H9 (cell line): ENCODE measurements around the gene PHF10. TPM values are rescaled to one million over a fixed set of nuclear protein-coding genes. Genes with fewer than 3 reads are reported as not detected.

Experiments
- DNase-seq: peaks from one replicate; pipeline ENCODE4 v3.0.0-alpha.2; 2017
- H2AFZ ChIP-seq: one replicate; pipeline ENCODE4 v1.6.1; 2013; ENCODE audit warnings: mild to moderate bottlenecking, low read length, control low read depth, moderate library complexity
- H2AK5ac ChIP-seq: 2 replicates; pipeline ENCODE4 v1.6.1; 2013; ENCODE audit warnings: low read length, control low read depth, mixed read lengths; ENCODE audit not compliant: insufficient read length
- H2BK120ac ChIP-seq: one replicate; pipeline ENCODE4 v1.6.1; 2013; ENCODE audit warnings: low read depth, mild to moderate bottlenecking, low read length, control low read depth, inconsistent platforms; ENCODE audit not compliant: poor library complexity, severe bottlenecking
- H2BK12ac ChIP-seq: 2 replicates; pipeline ENCODE4 v1.6.1; 2013; ENCODE audit warnings: low read length, control low read depth, mixed read lengths, low read depth; ENCODE audit not compliant: insufficient read length
- H2BK15ac ChIP-seq: 2 replicates; pipeline ENCODE4 v1.6.1; 2013; ENCODE audit warnings: low read depth, low read length, control low read depth
- H2BK20ac ChIP-seq: one replicate; pipeline ENCODE4 v1.6.1; 2013; ENCODE audit warnings: low read depth, mild to moderate bottlenecking, low read length, control low read depth, inconsistent platforms; ENCODE audit not compliant: poor library complexity, severe bottlenecking
- H2BK5ac ChIP-seq: 2 replicates; pipeline ENCODE4 v1.6.1; 2013; ENCODE audit warnings: low read length, control low read depth, mixed read lengths; ENCODE audit not compliant: insufficient read length
- H3K14ac ChIP-seq: 2 replicates; pipeline ENCODE4 v1.6.1; 2013; ENCODE audit warnings: low read length, control low read depth; ENCODE audit not compliant: insufficient read depth
- H3K18ac ChIP-seq: 2 replicates; pipeline ENCODE4 v1.6.1; 2013; ENCODE audit warnings: low read depth, mild to moderate bottlenecking, mixed read lengths, low read length, control low read depth; ENCODE audit not compliant: insufficient read length
- H3K23ac ChIP-seq: 2 replicates; pipeline ENCODE4 v1.6.1; 2013; ENCODE audit warnings: low read length, control low read depth, mixed read lengths, low read depth; ENCODE audit not compliant: insufficient read length
- H3K23me2 ChIP-seq: 2 replicates; pipeline ENCODE4 v1.6.1; 2013; ENCODE audit warnings: low read depth, mild to moderate bottlenecking, mixed read lengths, low read length, control low read depth; ENCODE audit not compliant: insufficient read length, poor library complexity, severe bottlenecking
- H3K27ac ChIP-seq: 2 replicates; pipeline ENCODE4 v1.5.1; 2013; ENCODE audit warnings: low read length, control low read depth, mixed read lengths, low read depth; ENCODE audit not compliant: insufficient read length
- H3K27me3 ChIP-seq: 2 replicates; pipeline ENCODE4 v1.6.1; 2013; ENCODE audit warnings: low read length, control low read depth, inconsistent platforms; ENCODE audit not compliant: insufficient read depth
- H3K4ac ChIP-seq: 2 replicates; pipeline ENCODE4 v1.6.1; 2013; ENCODE audit warnings: low read depth, mild to moderate bottlenecking, control low read depth, inconsistent platforms, low read length, moderate library complexity
- H3K4me1 ChIP-seq: 2 replicates; pipeline ENCODE4 v1.6.1; 2013; ENCODE audit warnings: low read length, control low read depth, inconsistent platforms; ENCODE audit not compliant: insufficient read depth
- H3K4me2 ChIP-seq: 2 replicates; pipeline ENCODE4 v1.6.1; 2013; ENCODE audit warnings: low read length, control low read depth, mixed read lengths; ENCODE audit not compliant: insufficient read length, insufficient read depth
- H3K56ac ChIP-seq: 2 replicates; pipeline ENCODE4 v1.6.1; 2013; ENCODE audit warnings: low read depth, mild to moderate bottlenecking, mixed read lengths, low read length, control low read depth; ENCODE audit not compliant: insufficient read length
- H3K79me1 ChIP-seq: 2 replicates; pipeline ENCODE4 v1.6.1; 2013; ENCODE audit warnings: low read depth, mild to moderate bottlenecking, moderate library complexity, low read length, control low read depth, inconsistent platforms; ENCODE audit not compliant: insufficient read depth, poor library complexity, severe bottlenecking
- H3K79me2 ChIP-seq: 2 replicates; pipeline ENCODE4 v1.6.1; 2013; ENCODE audit warnings: low read length, control low read depth, inconsistent platforms; ENCODE audit not compliant: insufficient read depth
- H3K9ac ChIP-seq: 2 replicates; pipeline ENCODE4 v1.6.1; 2013; ENCODE audit warnings: low read length, control low read depth, mixed read lengths; ENCODE audit not compliant: insufficient read length; ENCODE audit errors: extremely low read depth
- H3K9me3 ChIP-seq: one replicate; pipeline ENCODE4 v1.6.1; 2013; ENCODE audit warnings: low read depth, low read length, inconsistent platforms; ENCODE audit not compliant: control insufficient read depth
- H3T11ph ChIP-seq: one replicate; pipeline ENCODE4 v1.6.1; 2013; ENCODE audit warnings: mild to moderate bottlenecking, low read length, control low read depth, inconsistent platforms
- H4K20me1 ChIP-seq: one replicate; pipeline ENCODE4 v1.6.1; 2013; ENCODE audit not compliant: control insufficient read depth, insufficient read length, insufficient read depth
- H4K5ac ChIP-seq: 2 replicates; pipeline ENCODE4 v1.6.1; 2013; ENCODE audit warnings: low read depth, mild to moderate bottlenecking, mixed read lengths, low read length, control low read depth; ENCODE audit not compliant: insufficient read length
- H4K8ac ChIP-seq: replicated peaks from 2 replicates; pipeline ENCODE4 v1.6.1; 2013; ENCODE audit warnings: low read length, control low read depth, mixed read lengths, low read depth; ENCODE audit not compliant: insufficient read length
- H4K91ac ChIP-seq: 2 replicates; pipeline ENCODE4 v1.6.1; 2013; ENCODE audit warnings: low read depth, mild to moderate bottlenecking, moderate library complexity, mixed read lengths, low read length, control low read depth; ENCODE audit not compliant: insufficient read length
- H3K27ac Mint-ChIP-seq, 3 experiments: 2 replicates in 2 of 3; 3 replicates in 1 of 3; pipeline ENCODE4 v1.8.0; 2020 to 2021; ENCODE audit warnings: mixed read lengths in 3 of 3, mild to moderate bottlenecking in 1 of 3, moderate library complexity in 1 of 3
- H3K27me3 Mint-ChIP-seq: 2 replicates; pipeline ENCODE4 v1.8.0; 2021; ENCODE audit warnings: low read depth, mild to moderate bottlenecking, moderate library complexity, mixed read lengths
- H3K36me3 Mint-ChIP-seq, 3 experiments: 2 replicates in 2 of 3; 3 replicates in 1 of 3; pipeline ENCODE4 v1.8.0; 2020 to 2021; ENCODE audit warnings: low read depth in 3 of 3, mixed read lengths in 3 of 3; ENCODE audit not compliant: insufficient read depth in 1 of 3
- H3K4me1 Mint-ChIP-seq, 2 experiments: 2 replicates each; pipeline ENCODE4 v1.8.0; 2020; ENCODE audit warnings: mixed read lengths in 2 of 2
- H3K4me3 Mint-ChIP-seq, 2 experiments: 2 replicates in 1 of 2; 3 replicates in 1 of 2; pipeline ENCODE4 v1.8.0; 2020 to 2021; ENCODE audit warnings: mild to moderate bottlenecking in 2 of 2, mixed read lengths in 2 of 2, moderate library complexity in 1 of 2
- H3K9me3 Mint-ChIP-seq, 2 experiments: 2 replicates in 1 of 2; 3 replicates in 1 of 2; pipeline ENCODE4 v1.8.0; 2020; ENCODE audit warnings: mild to moderate bottlenecking in 2 of 2, mixed read lengths in 2 of 2, moderate library complexity in 1 of 2
- WGBS: extraction: QIAGEN DNeasy Blood & Tissue Kit; methylation state at CpG from one replicate; pipeline ENCODE4 v1.1.7; 2013; ENCODE audit warnings: missing lambda C conversion rate, low lambda C conversion rate, mixed read lengths; ENCODE audit not compliant: insufficient read length; ENCODE audit errors: extremely low coverage; 5-methylcytosine and 5-hydroxymethylcytosine counted together
- total RNA-seq: library from RNA; stranded (reverse); gene quantifications from 2 replicates; pipeline ENCODE4 v1.2.1, GENCODE V29; 2021
- TF ChIP-seq, protein P1 (sequence below): fragments of 200-600 bp; sonication (generic); conservative IDR thresholded peaks from 3 replicates; pipeline ENCODE4 v1.8.0; 2021; ENCODE audit warnings: antibody characterized with exemption, mild to moderate bottlenecking

Gene PHF10
- total RNA-seq, 1 experiment from 2014 or later: 59.0 TPM

DNA sequence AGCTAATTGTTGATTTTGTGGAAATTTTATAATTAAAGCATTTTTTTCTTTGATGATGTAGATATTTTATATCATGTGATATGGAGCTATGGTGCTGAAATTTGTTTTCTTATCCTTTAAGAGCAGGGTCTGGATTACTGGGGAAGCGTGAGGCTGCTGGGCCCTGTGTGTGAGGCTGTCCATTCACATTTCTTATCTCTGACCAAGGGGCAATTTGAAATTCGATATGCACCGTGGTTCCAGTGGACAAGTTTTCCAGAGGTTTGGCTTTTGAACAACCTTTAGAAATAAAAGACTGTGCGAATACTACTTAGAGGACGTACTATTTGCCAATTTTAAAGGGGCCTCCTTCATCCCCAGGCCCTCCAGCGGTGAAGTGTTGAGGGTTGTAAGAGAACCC is 30.9 kb upstream of the PHF10 start:
- H3K79me2 ChIP-seq: no peaks in the 10 kb centered on the region
- no peak overlapping the region for H3K9ac ChIP-seq
- H3K56ac ChIP-seq: no peak overlapping the region
- no peak overlapping the region for H3K4ac ChIP-seq
- no peak overlapping the region for H3T11ph ChIP-seq
- no peak overlapping the region for H3K27ac ChIP-seq
- H3K23ac ChIP-seq: no peak overlapping the region
- H2BK15ac ChIP-seq: no peak overlapping the region
- no peak overlapping the region for H4K8ac ChIP-seq
- no peak overlapping the region for H2BK12ac ChIP-seq
- Mint-ChIP-seq H3K4me1 (peaks cover 16% of the 10 kb centered on the region in 2 experiments), H3K27me3 (no peaks in the 10 kb centered on the region), H3K27ac (no peak overlapping the region), H3K9me3 (no peaks in the 10 kb centered on the region), H3K4me3 (no peak overlapping the region), H3K36me3 (peaks cover 2 to 30% (median 26%) of the 10 kb centered on the region in 3 experiments; a peak in 5 of 7 replicates)
- H2BK5ac ChIP-seq: no peak overlapping the region
- no peak overlapping the region for H2BK120ac ChIP-seq
- H3K27me3 ChIP-seq: no peaks in the 10 kb centered on the region
- no peak overlapping the region for H2AK5ac ChIP-seq
- H3K18ac ChIP-seq: no peak overlapping the region
- H2AFZ ChIP-seq: no peak overlapping the region
- H2BK20ac ChIP-seq: no peak overlapping the region
- H3K14ac ChIP-seq: no peak overlapping the region
- no peaks in the 10 kb centered on the region for H4K20me1 ChIP-seq
- peaks cover 10% of the 10 kb centered on the region for H3K23me2 ChIP-seq
- H3K4me2 ChIP-seq: no peak overlapping the region
- WGBS: no CpG with 5 or more reads among the region's 6 CpGs
- H3K79me1 ChIP-seq: no peaks in the 10 kb centered on the region
- DNase-seq: no peak
- no peak overlapping the region for H4K5ac ChIP-seq
- no peaks in the 10 kb centered on the region for H3K4me1 ChIP-seq
- no peaks in the 10 kb centered on the region for H3K9me3 ChIP-seq
- no peak overlapping the region for H4K91ac ChIP-seq
- TF ChIP-seq, protein P1, sequence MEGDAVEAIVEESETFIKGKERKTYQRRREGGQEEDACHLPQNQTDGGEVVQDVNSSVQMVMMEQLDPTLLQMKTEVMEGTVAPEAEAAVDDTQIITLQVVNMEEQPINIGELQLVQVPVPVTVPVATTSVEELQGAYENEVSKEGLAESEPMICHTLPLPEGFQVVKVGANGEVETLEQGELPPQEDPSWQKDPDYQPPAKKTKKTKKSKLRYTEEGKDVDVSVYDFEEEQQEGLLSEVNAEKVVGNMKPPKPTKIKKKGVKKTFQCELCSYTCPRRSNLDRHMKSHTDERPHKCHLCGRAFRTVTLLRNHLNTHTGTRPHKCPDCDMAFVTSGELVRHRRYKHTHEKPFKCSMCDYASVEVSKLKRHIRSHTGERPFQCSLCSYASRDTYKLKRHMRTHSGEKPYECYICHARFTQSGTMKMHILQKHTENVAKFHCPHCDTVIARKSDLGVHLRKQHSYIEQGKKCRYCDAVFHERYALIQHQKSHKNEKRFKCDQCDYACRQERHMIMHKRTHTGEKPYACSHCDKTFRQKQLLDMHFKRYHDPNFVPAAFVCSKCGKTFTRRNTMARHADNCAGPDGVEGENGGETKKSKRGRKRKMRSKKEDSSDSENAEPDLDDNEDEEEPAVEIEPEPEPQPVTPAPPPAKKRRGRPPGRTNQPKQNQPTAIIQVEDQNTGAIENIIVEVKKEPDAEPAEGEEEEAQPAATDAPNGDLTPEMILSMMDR: no peak
